Measurements from ENCODE around the gene ZNF488.
A peak's percentile ranks its signal among the peaks of the same experiment; 100 is the strongest.

The ZNF488 gene

GRCh38 chr10:47317251-47317650 is 66.8 kb downstream of the ZNF488 start:
- H3K27me3 ChIP-seq = no peaks in the 10 kb centered on the region
- H3K9me3 ChIP-seq = no peaks in the 10 kb centered on the region
- peak in 1 of 2 donors; percentile 40 for DNase-seq
- no peak overlapping the region for H3K4me3 ChIP-seq
- H3K27ac ChIP-seq = no peak overlapping the region
- intact Hi-C loops (cut with DNase I; ENCODE audit: low total_unique reads) = no loop called here
- TF ChIP-seq CTCF (IDR thresholded peaks at IDR 0.05) = no peak
- no peaks in the 10 kb centered on the region for H3K36me3 ChIP-seq
- no peaks in the 10 kb centered on the region for H3K4me1 ChIP-seq

GRCh38 chr10:47316131-47316530 is 68.0 kb downstream of the ZNF488 start:
- Histone ChIP-seq H3K36me3 (no peaks in the 10 kb centered on the region), H3K27ac (no peak overlapping the region), H3K9me3 (no peaks in the 10 kb centered on the region), H3K27me3 (no peaks in the 10 kb centered on the region), H3K4me3 (no peak overlapping the region), H3K4me1 (peaks cover 0 to 9% (median 3%) of the 10 kb centered on the region in 4 donors)
- TF ChIP-seq CTCF (IDR thresholded peaks at IDR 0.05) = no peak
- peak in 1 of 2 donors; percentile 57 for DNase-seq
- intact Hi-C loops (cut with DNase I; ENCODE audit: low total_unique reads) = no loop called here
